ENCODE measurements around the gene ACVR1B.

Gene ACVR1B

DNA sequence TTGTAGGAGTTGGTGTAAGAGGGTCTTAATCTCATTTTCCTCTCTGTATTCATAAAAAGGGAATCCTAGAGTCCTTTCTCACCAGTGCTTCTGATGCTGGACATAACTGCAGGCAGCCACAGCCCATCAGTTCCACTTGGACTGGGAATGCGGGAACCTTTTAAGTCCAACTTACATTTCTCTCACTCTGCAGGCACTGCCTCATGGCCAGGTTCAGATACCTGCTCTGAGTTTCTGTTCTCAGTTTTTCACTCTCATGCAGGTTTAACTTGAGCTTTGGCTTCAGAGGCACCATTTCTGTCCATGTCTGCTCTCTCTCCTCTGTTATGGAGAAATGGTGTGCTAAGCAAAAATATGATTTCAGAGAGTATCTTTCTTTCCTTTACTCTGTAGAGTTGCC lies 4.2 kb downstream of the ACVR1B start:
- Histone ChIP-seq H3K27me3 (ENCODE audit: low read depth, low read length) (peaks cover 43% of the 10 kb centered on the region), H3K36me3 (replicated peaks; ENCODE audit: low read depth, low read length) (no peaks in the 10 kb centered on the region), H3K4me2 (ENCODE audit: low read length) (no peak overlapping the region), H3K9ac (ENCODE audit: low read length) (no peak overlapping the region), H3K9me3 (ENCODE audit: insufficient read depth, low read length) (no peaks in the 10 kb centered on the region), H2AFZ (ENCODE audit: low read depth, low read length) (no peak overlapping the region), H3K4me1 (ENCODE audit: low read length) (peaks cover 14% of the 10 kb centered on the region; the same call in 1 of the 2 replicates), H3K79me2 (ENCODE audit: low read length) (no peaks in the 10 kb centered on the region; the same call in 1 of the 2 replicates), H3K27ac (ENCODE audit: low read length) (no peak overlapping the region), H4K20me1 (ENCODE audit: insufficient read depth, low read length) (peaks cover 12% of the 10 kb centered on the region), H3K4me3 (ENCODE audit: low read length) (no peak overlapping the region)
- no peak for TF ChIP-seq EZH2phosphoT487 (IDR thresholded peaks at IDR 0.05; ENCODE audit: low read depth)
- TF ChIP-seq, protein P1, sequence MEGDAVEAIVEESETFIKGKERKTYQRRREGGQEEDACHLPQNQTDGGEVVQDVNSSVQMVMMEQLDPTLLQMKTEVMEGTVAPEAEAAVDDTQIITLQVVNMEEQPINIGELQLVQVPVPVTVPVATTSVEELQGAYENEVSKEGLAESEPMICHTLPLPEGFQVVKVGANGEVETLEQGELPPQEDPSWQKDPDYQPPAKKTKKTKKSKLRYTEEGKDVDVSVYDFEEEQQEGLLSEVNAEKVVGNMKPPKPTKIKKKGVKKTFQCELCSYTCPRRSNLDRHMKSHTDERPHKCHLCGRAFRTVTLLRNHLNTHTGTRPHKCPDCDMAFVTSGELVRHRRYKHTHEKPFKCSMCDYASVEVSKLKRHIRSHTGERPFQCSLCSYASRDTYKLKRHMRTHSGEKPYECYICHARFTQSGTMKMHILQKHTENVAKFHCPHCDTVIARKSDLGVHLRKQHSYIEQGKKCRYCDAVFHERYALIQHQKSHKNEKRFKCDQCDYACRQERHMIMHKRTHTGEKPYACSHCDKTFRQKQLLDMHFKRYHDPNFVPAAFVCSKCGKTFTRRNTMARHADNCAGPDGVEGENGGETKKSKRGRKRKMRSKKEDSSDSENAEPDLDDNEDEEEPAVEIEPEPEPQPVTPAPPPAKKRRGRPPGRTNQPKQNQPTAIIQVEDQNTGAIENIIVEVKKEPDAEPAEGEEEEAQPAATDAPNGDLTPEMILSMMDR (IDR thresholded peaks at IDR 0.05; ENCODE audit: low read depth, low read length): no peak

GRCh38 chr12:51958542-51958941 lies 7.0 kb downstream of the ACVR1B start:
- peaks cover 22% of the 10 kb centered on the region for H3K27me3 ChIP-seq (ENCODE audit: low read depth, low read length)
- no peak overlapping the region for H3K27ac ChIP-seq (ENCODE audit: low read length)
- no peaks in the 10 kb centered on the region for H3K79me2 ChIP-seq (ENCODE audit: low read length)
- H3K9me3 ChIP-seq (ENCODE audit: insufficient read depth, low read length): no peaks in the 10 kb centered on the region
- peaks cover 18% of the 10 kb centered on the region for H4K20me1 ChIP-seq (ENCODE audit: insufficient read depth, low read length)
- H3K4me1 ChIP-seq (ENCODE audit: low read length): peaks cover 6% of the 10 kb centered on the region; the same call in 1 of the 2 replicates
- TF ChIP-seq, protein P1 (IDR thresholded peaks at IDR 0.05; ENCODE audit: low read depth, low read length): no peak
- no peak for TF ChIP-seq EZH2phosphoT487 (IDR thresholded peaks at IDR 0.05; ENCODE audit: low read depth)
- no peak overlapping the region for H3K4me2 ChIP-seq (ENCODE audit: low read length)
- H3K36me3 ChIP-seq (replicated peaks; ENCODE audit: low read depth, low read length): peaks cover 1% of the 10 kb centered on the region
- no peak overlapping the region for H2AFZ ChIP-seq (ENCODE audit: low read depth, low read length)
- no peak overlapping the region for H3K4me3 ChIP-seq (ENCODE audit: low read length)
- no peak overlapping the region for H3K9ac ChIP-seq (ENCODE audit: low read length)

DNA sequence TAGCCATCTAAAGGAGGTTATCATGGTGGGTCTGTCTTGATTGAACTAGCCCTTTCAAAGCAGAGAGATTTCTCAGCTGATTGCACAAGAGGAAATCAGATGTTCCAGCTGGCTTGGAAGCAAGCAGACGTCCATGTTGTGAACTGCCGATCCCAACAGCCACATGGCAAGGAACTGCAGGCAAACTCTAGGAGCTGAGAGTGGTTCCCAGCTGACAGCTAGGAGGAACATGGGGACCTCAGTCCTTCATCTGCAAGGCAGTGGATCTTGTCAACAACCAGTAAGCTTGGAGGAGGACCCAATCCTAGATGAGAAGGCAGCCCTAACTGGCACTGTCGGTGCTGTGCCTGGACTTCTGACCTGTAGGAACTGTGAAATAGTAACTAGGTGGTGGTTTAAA lies 7.7 kb downstream of the ACVR1B start:
- no peak overlapping the region for H3K27ac ChIP-seq (ENCODE audit: low read length)

GRCh38 chr12:51959921-51960320 lies 8.4 kb downstream of the ACVR1B start:
- H3K4me2 ChIP-seq (ENCODE audit: low read length): no peak overlapping the region
- H3K79me2 ChIP-seq (ENCODE audit: low read length): no peaks in the 10 kb centered on the region
- H3K9me3 ChIP-seq (ENCODE audit: insufficient read depth, low read length): no peaks in the 10 kb centered on the region
- TF ChIP-seq, protein P1 (IDR thresholded peaks at IDR 0.05; ENCODE audit: low read depth, low read length): no peak
- no peak for TF ChIP-seq EZH2phosphoT487 (IDR thresholded peaks at IDR 0.05; ENCODE audit: low read depth)
- no peak overlapping the region for H3K9ac ChIP-seq (ENCODE audit: low read length)
- peaks cover 6% of the 10 kb centered on the region; the same call in 1 of the 2 replicates for H3K4me1 ChIP-seq (ENCODE audit: low read length)
- H4K20me1 ChIP-seq (ENCODE audit: insufficient read depth, low read length): peaks cover 23% of the 10 kb centered on the region
- H3K4me3 ChIP-seq (ENCODE audit: low read length): no peak overlapping the region
- H3K27me3 ChIP-seq (ENCODE audit: low read depth, low read length): peaks cover 14% of the 10 kb centered on the region
- H3K36me3 ChIP-seq (replicated peaks; ENCODE audit: low read depth, low read length): peaks cover 5% of the 10 kb centered on the region
- H2AFZ ChIP-seq (ENCODE audit: low read depth, low read length): no peak overlapping the region
- no peak overlapping the region for H3K27ac ChIP-seq (ENCODE audit: low read length)

More for the DNA sequence above, 7.7 kb downstream of the ACVR1B start:
- H3K27me3 ChIP-seq (ENCODE audit: low read depth, low read length): peaks cover 16% of the 10 kb centered on the region
- H3K9ac ChIP-seq (ENCODE audit: low read length): no peak overlapping the region
- TF ChIP-seq, protein P1 (IDR thresholded peaks at IDR 0.05; ENCODE audit: low read depth, low read length): no peak
- no peak for TF ChIP-seq EZH2phosphoT487 (IDR thresholded peaks at IDR 0.05; ENCODE audit: low read depth)
- H3K79me2 ChIP-seq (ENCODE audit: low read length): no peaks in the 10 kb centered on the region
- H2AFZ ChIP-seq (ENCODE audit: low read depth, low read length): no peak overlapping the region
- no peaks in the 10 kb centered on the region for H3K9me3 ChIP-seq (ENCODE audit: insufficient read depth, low read length)
- H4K20me1 ChIP-seq (ENCODE audit: insufficient read depth, low read length): peaks cover 17% of the 10 kb centered on the region
- H3K4me3 ChIP-seq (ENCODE audit: low read length): no peak overlapping the region
- H3K4me1 ChIP-seq (ENCODE audit: low read length): peaks cover 6% of the 10 kb centered on the region; the same call in 1 of the 2 replicates
- H3K36me3 ChIP-seq (replicated peaks; ENCODE audit: low read depth, low read length): peaks cover 5% of the 10 kb centered on the region
- no peak overlapping the region for H3K4me2 ChIP-seq (ENCODE audit: low read length)

Measured in OCI-LY3 (cell line).